ENCODE data around the gene MRPL57.
"Not testable (repeated sequence)": the region's sequence is repeated elsewhere in the genome, so short reads cannot be mapped to it uniquely, and the experiment has no call there.

DNA sequence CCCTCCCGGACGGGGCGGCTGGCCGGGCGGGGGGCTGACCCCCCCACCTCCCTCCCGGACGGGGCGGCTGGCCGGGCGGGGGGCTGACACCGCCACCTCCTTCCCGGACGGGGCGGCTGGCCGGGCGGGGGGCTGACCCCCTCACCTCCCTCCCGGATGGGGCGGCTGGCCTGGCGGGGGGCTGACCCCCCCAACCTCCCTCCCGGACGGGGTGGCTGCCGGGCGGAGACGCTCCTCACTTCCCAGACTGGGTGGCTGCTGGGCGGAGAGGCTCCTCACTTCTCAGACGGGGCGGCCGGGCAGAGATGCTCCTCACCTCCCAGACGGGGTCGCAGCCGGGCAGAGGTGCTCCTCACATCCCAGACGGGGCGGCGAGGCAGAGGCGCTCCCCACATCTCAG lies 10.0 kb downstream of the MRPL57 start:
- TF ChIP-seq, protein P1, sequence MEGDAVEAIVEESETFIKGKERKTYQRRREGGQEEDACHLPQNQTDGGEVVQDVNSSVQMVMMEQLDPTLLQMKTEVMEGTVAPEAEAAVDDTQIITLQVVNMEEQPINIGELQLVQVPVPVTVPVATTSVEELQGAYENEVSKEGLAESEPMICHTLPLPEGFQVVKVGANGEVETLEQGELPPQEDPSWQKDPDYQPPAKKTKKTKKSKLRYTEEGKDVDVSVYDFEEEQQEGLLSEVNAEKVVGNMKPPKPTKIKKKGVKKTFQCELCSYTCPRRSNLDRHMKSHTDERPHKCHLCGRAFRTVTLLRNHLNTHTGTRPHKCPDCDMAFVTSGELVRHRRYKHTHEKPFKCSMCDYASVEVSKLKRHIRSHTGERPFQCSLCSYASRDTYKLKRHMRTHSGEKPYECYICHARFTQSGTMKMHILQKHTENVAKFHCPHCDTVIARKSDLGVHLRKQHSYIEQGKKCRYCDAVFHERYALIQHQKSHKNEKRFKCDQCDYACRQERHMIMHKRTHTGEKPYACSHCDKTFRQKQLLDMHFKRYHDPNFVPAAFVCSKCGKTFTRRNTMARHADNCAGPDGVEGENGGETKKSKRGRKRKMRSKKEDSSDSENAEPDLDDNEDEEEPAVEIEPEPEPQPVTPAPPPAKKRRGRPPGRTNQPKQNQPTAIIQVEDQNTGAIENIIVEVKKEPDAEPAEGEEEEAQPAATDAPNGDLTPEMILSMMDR (IDR thresholded peaks at IDR 0.05), result not testable (repeated sequence)
- not testable (repeated sequence) for TF ChIP-seq EZH2 (IDR thresholded peaks at IDR 0.05; ENCODE audit: borderline replicate concordance, insufficient read depth, low read depth, low read length, poor library complexity, severe bottlenecking)

All from B cell (primary cell).